Myocyte (in vitro differentiated cells): ENCODE data around the gene UBE2L3. TPM values are rescaled to one million over a fixed set of nuclear protein-coding genes. Genes with fewer than 3 reads are reported as not detected.
"Not testable (repeated sequence)": the region's sequence is repeated elsewhere in the genome, so short reads cannot be mapped to it uniquely, and the experiment has no call there.

Experiments used
- DNase-seq: peaks from one replicate; pipeline ENCODE4 v3.0.0-alpha.2; 2012; ENCODE audit warnings: low read depth
- total RNA-seq: library from RNA; depleted of rRNA; stranded (reverse); fragments of >200 nt; gene quantifications from 2 replicates; pipeline ENCODE4 v1.2.3, GENCODE V29; 2014

The UBE2L3 gene
- total RNA-seq, 1 donor from 2014 or later, result 70.4 TPM

- DNase-seq, result no peak
Measured at GRCh38 chr22:21626073-21626734, 58.7 kb downstream of the UBE2L3 start.

DNA sequence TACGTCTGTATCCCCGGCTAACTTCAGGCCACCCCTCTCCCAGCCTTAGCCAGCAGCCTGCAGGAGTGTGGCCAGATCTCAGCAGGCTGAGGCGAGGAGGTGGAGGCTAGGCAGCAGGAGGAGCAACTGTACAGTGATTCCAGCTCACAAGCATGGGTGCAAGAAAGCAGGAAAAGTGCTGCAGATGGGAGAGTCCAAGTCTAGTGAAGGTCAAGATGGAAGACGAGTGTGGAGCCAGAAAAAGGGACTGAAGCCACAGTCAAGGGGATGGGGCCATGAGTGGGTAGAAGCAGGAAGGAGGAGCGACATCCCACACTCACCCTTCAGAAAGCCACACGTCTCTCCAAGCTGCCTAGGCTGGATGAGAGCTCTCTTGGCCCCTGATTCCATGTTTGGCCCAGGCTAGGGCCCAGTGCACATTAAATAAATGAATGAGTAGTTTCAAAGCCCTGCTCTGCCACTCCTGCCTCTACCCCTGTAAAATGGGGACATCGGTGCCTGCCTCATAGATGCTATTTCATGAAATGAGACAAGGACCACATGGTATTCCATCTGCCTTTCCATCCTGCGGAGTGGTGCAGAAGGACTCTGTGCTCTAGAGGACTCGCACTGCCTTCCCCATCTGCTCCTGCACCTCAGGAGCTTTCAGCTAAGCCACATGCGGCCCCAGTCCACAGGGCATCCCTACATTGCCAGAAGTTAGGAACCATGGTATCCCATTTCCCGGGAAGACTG lies 59.4 kb downstream of the UBE2L3 start:
- no peak for DNase-seq

DNA sequence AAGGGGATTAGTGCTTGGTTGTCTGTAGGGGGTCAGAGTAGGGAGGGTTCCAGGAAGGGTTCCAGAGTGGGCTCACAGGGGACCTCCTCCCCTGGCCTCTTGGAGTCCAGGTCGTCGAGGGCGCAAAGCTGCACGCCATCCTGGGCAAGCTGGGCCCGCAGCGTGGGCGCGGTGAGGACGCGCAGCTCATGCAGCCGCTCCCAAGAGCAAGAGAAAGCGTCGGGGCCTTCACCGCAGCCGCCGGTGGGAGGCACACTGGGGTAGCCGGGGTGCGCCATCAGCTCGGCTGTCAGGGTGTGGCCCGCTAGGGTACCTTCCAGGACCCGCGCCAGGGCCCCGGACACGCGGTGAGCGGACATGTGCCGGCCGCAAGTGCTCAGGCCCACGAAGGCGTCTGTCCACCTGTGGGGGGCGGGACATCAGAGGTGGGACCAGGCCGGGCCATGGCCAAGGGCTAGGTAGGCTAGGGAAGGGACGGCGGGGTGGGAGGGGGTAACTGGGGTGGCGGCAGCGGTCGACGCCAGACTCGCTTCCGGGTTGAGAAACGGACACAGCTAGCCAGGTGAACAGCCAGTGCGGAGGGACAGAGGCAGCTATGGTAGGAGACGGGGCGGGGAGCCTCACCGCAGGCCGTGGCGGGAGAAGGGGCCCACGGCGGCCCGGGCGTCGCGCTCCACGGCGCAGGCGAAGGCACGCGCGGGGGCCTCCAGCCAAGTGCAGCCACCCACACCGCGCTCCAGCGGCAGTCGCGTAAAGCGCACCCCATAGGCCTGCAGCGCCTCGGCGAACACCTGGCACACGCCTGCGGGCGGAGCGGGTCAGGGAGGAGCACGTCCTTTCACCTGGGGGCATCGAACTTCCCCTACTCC lies 61.1 kb downstream of the UBE2L3 start:
- no peak for DNase-seq

DNA sequence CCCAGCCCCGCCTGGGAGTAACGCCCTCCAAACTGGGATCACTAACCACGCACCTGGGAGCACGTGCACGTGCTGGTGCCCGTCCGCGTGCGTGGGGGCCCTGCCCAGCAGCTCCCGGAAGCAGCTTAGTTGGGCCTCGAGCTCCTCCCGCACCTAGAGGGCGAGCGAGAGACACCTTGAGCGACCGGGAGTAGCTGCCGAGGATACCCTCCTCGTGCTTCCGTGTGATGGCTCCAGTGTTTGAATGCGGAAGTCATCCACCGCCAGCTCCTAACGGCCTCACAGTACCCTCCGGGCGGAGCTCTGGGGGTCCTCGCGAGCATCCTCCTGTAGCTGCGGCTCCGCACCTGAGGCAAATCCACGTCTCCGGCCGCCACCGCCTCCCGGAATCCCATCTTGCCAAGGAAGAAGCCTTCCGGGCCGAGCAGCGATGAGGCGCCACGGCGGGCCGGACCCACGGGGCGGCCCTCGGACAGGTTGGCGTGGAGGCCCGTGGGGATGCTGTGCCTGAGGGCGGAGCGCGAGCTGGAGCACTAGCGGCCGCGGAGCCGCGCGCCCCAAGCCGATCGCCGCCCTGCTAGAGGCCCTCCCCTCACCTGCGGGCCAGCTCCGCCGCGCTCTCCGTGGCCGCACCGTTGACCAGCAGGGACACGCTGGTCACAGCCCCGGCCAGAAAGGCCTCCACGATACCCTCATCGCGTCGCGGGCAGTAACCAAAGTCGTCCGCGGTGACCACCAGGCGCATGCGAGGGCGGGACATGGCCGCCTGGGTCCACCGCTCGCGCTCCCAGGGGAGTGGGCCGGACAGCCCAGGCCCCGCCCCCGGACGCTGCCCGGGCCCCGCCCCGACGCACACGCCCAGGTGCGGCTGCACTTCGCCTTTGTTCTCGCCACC lies 62.0 kb downstream of the UBE2L3 start, which contains the start of gene YDJC:
Gene YDJC, minus strand, starts transcription at position 768 of the 895 bp plus-strand sequence. Its CDS starts 8 bp downstream, at position 760.
- DNase-seq, result peak; percentile 90

DNA sequence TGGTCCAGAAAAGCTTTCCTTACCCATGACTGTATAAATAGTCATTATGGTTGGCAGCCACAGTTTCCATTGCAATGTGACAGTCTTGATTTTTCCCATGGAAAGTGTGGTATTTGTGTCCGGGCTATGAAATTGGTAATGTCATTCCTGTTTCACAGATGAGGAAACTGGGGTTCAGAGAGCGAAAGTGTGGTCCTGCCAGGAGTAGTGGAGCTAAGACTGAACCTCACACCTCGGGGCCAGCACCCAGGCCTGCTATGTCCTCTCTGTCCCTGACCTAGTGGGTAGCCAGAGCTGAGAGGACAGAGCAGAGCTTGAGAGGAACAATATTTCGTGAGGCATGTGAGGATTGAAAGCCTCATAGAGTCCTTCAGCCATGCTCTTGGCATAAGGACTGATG lies 63.5 kb downstream of the UBE2L3 start:
- no peak for DNase-seq

- DNase-seq, result no peak
Measured at GRCh38 chr22:21632237-21632895, 64.9 kb downstream of the UBE2L3 start, which contains the start of gene CCDC116. CCDC116 (plus strand) TSS chr22:21632760; CDS start chr22:21633182, 422 bp downstream.

DNA sequence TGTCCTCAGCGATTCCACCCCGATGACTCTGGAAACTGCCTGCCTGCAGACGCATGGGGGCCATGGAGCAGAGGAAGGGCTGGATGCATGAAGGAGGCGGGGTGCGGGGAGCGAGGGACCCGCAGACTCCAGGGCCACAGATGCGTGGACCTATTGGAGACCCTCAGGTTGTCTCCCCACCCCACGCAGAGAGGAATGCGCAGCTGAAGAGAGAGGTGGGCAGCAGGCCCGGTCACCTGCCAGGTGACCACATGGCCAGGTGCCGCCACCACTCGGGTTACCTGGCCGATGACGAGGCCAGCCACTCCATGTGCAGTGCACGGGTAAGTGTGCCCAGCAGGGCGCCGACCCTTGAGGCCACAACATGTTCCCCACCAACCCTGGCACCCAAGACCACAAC lies 65.4 kb downstream of the UBE2L3 start:
- no peak for DNase-seq

DNA sequence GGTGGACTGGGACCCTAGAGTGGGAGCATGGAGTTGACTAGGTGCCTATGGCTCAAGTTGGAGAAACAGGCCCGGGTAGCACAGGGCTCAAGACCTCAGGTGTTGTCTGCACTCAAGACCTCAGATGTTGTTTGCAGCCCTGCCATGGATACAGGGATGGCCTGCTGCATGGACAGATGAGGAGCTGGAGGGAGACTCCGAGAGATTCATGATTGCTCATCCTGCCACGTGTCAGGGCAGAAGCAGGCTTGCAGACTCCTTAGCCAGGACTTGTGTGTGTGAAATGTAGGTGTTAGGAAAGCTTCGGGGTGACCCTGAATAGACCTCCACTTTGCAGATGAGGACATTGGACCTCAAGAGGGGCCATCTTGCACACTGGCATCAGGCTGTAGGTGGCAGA lies 66.0 kb downstream of the UBE2L3 start:
- no peak for DNase-seq

DNA sequence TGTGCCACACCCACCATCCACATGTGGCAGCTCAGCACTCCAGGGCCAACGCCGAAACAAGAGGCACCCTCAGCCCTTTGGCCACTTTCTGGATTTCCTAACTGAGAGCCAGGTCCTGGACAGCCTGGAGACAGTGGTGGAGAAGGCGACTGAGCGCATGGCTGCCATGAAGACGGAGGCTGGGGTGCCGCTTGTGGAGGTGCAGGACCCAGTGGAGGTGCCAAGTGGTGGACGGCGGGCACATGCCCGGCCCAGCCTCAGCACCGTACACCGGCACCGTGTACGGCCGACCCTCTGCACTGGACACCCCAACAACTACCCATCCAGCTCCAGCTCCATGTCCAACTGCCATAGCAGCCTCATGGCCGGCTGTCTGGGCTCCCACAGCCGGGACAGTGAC lies 66.6 kb downstream of the UBE2L3 start:
- DNase-seq, result no peak

GRCh38 chr22:21634844-21635243 lies 67.3 kb downstream of the UBE2L3 start:
- DNase-seq, result no peak

DNA sequence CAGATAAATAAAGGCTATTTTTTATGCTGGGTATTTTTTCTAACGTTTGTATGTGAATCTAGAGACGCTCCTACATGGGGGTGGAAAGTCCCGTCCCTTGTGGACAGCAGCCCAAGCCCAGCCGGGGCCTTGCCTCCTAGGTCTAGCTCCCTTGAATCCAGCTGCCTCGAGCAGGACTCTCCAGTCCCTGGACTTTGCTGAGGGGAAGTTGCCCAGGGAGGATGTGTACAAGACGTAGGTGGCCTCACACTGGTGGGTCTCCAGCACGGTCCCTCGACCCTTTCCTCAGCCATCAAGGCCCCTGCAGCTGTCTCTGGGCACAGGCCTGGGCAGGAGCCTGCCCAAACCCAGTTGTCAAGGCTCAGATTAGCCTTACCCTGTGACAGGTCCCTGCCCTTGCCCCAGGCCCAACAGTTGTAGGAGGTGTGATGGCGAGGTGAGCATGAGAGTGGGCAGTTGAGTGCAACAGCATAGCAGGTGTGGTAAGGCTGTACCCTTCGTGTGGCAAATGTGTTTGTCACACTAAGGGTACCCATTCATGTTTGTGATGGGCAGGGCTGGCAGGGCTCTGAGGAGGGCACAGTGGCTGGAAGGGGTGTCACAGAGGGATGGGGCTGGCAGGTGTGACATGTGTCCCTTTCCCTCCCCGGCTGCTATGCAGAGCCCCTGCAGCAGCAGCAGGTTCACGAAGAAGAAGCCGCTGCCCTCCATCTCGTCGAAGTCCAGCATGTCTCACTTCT lies 68.4 kb downstream of the UBE2L3 start:
- DNase-seq, result no peak

DNA sequence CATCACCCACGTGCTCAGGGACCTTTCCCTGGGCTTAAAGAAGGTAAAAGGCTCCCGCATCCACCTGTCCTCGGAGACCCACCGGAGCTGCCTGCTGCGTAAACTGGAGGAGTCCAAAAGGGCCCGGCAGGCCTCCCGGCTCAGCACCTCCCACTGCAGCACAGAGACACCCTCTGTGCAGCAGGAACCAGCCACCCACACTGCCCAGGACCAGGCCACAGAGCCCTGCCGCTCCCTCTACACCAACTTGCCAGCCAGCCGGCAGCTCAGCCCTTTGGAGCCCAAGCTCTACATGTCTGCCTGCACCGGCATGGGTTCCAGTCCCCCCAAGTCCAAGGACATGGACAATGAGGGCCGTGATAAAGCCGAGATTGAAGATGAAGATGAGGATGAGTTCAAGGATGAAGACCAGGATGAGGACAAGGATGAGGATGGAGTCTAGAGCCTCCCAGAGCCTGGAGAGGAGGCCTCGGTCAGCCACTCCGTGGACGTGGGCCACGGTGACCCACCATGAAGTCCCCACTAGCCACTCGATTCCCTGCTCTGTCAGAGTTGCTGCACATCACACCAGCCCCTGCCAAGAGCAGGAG lies 69.2 kb downstream of the UBE2L3 start:
- no peak for DNase-seq

GRCh38 chr22:21637450-21637849 lies 69.9 kb downstream of the UBE2L3 start:
- not testable (repeated sequence) for DNase-seq

GRCh38 chr22:21639359-21639758 lies 71.8 kb downstream of the UBE2L3 start:
- no peak for DNase-seq

DNA sequence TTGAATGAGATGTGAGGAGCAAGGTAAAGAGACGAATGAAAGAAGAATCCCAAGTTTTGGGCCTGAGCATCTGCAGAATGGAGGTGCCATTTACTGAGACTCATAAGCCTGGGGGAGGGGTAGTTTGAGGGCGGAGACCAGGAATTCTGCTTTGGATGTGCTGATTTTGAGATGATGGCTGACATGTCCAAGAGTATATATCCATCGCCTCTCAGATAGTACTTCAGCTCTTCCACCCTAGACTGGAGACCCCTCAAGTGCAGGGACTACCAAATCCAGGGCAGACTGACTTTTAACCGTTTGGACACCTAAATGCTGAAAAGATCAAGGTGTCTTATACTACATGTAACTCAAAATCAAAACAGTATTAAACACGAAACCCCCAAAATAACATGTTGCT lies 73.3 kb downstream of the UBE2L3 start:
- no peak for DNase-seq

- peak; percentile 79 for DNase-seq
Measured at GRCh38 chr22:21641417-21641788, 73.9 kb downstream of the UBE2L3 start.

GRCh38 chr22:21641789-21642583 lies 74.5 kb downstream of the UBE2L3 start, which contains the start of gene SDF2L1:
SDF2L1 (plus strand) TSS chr22:21642302; CDS start chr22:21642337, 35 bp downstream.
- DNase-seq, result peak; percentile 99
